HG03571 (cell line): ENCODE measurements around the gene TPD52L1.
A peak's percentile ranks its signal among the peaks of the same experiment; 100 is the strongest.
"Not testable (repeated sequence)": the region's sequence is repeated elsewhere in the genome, so short reads cannot be mapped to it uniquely, and the experiment has no call there.

Experiments
- ATAC-seq: cut with Tn5 transposase; IDR thresholded peaks from one replicate; pipeline ENCODE4 v1.9.1; 2021; ENCODE audit not compliant: unreplicated experiment

Gene TPD52L1

DNA sequence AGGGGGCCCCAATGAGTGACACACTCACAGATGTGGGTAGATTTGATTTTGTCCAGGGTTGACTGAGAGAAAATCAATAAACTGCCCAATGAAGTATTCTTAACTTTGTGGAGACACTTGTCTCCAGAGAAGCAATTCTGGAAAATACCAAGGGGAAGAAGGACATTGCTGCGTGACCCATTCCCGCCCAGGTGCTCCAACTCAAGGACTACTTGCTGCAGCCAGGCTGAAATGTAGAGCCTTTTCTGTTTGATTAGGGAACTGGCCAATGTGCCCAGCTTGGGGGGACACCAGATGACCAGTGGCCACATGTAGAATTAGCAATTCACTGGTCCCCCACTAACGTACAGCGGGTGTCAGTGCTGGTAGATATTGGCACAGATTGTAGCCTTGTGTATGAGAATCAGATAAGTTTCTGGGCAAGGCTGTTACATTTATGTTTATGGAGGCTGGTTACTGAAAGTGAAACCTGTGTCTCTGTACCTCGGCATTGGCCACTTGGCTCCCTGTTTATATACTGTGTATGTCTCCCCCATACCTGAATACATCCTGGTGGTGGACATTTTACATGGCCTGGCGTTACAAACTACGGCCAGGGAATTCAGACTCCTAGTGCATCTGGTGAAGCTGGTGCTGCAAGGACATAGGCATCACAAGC is 115.9 kb downstream of the TPD52L1 start:
- no peak for ATAC-seq

DNA sequence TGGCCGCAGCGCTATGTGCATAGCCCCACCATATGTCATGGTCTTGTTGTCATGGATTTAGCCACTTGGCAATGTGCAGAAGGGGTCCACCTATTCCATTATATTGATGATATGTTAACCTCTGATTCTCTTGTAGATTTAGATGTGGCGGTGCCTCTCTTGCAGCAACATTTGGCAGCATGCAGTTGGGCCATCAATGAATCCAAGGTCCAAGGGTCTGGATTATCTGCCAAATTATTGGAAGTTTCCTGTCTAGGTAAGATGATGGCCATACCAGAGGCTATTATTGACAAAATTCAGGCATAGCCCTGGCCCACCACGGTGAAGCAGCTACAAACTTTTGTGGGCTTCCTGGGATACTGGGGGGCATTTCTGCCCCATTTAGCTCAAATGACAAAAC is 116.8 kb downstream of the TPD52L1 start:
- no peak for ATAC-seq

DNA sequence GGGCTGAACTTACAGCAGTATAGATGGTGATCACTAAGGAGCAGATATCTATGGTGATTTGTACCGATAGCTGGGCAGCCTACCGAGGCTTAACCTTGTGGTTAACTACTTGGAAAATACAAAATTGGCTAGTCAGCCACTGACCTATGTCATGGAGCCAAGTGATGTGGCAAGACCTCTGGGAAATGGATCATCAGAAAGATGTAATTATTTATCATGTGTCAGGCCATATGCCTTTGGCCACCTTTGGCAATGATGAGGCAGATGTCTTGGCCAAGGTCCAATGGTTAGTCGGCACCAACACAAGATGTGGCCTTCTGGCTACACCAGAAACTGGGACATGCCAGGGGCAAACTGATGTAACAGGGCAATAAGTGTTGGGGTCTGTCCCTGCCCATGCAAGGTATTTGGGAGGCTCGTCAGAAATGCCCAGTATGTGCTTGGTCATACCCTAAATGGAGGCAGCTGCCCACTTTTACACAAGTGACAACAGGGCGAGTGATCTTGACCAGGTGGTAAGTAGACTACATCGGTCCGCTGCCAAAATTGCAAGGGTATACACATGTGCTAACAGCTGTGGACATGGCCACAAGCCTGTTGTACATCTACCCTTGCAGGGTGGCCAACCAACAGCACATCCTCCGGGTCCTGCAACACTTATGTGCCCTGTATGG is 118.0 kb downstream of the TPD52L1 start:
- ATAC-seq, result no peak

DNA sequence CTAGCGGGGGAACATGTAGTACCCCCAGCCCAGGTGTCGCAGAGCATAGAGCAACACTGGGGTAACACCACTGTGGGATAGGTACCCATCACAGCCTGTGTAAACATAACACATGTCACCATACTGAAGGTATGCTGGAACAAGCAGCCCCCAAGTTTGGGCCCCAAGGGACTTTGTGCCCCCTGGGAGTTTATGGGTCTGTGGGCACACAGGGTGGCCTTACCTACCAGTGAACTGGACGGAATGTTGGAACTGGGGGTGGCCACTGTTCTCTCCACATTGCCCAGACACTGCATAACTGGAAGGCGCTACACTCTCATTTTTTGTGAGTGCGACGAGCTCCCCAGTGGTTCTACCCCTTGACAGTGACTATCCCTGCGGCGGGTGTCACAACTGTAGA is 119.7 kb downstream of the TPD52L1 start:
- ATAC-seq, result no peak

DNA sequence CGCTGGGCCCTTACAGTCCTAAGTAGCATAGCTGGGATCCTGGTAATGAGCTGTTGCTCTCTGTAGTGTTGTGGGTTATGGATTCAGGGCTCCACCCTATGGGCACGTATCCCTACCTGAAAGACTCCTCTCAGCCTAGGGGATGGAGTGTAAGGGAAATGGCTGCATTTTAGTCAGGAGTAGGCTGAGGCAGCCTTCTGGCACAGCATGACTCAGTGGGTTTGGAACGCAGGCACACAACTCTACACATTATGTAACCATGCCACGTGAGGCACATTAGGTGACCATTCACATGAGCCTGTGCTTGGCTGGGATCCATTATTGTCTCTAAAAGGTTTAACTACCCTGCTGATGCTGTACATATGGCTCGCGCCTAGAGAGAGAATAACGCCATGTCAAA is 120.4 kb downstream of the TPD52L1 start:
- no peak for ATAC-seq

DNA sequence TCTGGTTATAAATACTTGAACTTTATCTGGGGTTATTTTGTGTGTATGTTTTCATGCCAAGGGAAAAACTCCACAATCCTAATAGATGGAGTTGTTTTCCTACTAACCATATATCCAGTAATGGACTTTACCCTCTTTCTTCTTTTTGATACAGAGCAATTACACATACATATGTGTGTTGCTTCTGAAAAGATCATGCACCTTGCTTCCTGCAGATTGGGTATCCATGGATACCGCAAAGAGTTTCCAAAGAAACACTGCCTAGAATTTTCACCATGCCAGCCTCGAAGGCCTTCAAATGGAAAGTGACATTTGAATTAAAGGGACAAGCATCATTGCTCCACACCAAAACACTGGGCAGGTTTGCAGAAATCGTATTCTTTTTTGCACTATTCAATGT is 121.4 kb downstream of the TPD52L1 start:
- no peak for ATAC-seq

DNA sequence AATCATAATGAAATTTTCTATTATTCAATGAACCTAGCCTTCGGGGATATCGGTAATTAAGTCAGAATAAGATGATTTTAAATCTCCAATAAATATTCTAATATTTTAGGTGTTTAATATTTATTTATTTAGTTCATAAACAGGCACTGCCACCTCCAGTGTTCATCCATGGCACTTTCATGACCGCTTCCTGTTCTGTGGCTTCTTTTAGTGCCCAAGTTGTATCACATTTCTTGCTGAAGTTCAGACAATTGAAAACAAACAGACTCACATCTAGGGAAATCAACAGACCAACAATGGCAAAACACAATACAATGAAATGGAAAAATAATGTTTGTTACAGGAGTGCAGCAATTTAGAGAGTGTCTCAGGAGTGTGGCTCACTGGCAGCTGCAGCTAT is 122.2 kb downstream of the TPD52L1 start:
- no peak for ATAC-seq

DNA sequence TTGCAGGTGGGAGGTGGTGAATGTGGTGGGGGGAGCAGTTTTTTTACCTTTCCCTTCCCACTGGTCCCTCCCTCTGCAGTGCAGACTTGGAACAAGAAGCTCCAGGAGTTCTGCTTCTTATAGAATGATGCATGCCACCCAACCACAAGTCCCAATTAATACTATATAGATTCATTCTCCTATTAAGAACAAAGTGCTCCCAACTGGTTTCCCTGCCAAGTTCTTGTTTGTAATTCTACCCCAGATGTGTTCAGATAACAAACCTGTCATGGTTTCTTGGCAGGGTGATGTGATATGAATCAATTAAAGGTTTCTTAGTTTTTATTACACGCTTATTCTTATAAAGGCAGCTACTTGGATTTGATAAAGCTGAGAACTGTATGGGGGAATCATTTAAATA is 124.3 kb downstream of the TPD52L1 start:
- ATAC-seq, result no peak

DNA sequence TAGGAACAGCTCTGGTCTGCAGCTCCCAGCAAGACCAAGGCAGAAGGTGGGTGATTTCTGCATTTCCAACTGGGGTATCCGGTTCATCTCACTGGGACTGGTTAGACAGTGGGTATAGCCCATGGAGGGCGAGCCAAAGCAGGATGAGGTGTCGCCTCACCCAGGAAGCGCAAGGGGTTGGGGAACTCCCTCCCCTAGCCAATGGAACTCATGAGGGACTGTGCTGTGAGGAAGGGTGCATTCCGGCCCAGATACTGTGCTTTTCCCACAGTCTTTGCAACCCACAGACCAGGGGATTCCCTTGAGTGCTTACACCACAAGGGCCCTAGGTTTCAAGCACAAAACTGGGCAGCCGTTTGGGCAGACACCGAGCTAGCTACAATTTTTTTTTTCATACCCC is 126.4 kb downstream of the TPD52L1 start:
- no peak for ATAC-seq

DNA sequence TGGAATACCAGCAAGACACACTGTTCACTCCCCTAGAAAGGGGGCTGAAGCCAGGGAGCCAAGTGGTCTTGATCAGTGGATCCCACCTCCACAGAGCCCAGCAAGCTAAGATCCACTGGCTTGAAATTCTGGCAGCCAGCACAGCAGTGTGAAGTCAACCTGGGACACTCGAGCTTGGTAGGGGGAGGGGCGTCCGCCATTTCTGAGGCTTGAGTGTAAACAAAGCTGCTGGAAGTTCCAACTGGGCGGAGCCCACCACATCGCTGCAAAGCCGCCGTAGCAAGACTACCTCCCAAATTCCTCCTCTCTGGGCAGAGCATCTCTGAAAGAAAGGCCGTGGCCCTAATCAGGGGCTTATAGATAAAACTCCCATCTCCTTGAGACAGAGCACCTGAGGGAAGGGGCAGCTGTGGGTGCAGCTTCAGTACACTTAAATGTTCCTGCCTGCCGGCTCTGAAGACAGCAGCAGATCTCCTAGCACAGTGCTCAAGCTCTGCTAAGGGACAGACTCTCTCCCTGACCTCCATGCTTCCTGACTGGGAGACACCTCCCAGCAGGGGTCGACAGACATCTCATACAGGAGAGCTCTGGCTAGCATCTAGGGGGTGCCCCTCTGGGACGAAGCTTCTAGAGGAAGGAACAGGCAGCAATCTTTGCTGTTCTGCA is 126.9 kb downstream of the TPD52L1 start:
- ATAC-seq, result not testable (repeated sequence)

DNA sequence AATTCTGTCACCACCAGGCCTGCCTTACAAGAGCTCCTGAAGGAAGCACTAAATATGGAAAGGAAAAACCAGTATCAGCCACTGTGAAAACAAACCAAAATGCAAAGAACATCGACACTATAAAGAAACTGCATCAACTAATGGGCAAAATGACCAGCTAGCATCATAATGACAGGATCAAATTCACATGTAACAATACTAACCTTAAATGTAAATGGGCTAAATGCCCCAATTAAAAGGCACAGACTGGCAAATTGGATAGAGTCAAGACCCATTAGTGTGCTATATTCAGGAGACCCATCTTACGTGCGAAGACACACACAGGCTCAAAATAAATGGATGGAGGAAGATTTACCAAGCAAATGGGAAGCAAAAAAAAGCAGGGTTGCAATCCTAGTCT is 128.9 kb downstream of the TPD52L1 start:
- ATAC-seq, result not testable (repeated sequence)

DNA sequence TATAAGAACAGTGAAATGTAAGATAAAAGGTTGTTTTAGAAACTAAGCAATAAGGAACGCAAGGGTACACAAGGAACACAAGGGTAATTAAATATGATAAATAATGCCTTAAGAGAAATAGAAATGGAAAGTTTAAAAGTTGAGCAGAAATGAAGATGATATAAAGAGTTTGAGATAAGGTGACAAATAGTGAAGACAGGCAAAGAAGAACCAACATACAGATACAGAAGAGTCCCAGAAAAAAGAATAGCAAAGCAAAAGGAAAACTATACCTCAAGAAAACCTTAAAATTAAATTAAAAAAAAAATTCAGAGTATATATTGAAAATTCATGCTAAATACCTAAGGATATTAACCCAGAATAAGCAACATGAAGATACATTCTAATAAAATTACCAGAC is 131.8 kb downstream of the TPD52L1 start:
- no peak for ATAC-seq

DNA sequence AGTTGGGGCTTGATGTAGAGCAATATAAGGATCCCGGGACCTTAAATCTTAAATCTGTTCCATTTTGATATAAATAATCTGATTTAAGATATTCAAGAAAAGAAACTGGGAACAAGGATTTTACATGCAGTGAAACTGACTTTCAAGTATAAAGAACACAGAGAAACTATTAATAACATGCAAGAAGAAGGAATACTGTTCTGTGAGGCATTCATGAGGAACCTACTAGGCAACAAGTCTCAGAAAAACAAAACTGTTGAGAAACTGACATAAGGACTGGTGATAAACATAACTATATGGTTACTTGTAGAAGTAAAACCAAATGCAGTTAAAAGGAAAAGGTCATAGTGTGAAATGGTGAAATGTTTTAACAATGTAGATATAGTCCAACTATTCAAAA is 132.4 kb downstream of the TPD52L1 start:
- no peak for ATAC-seq

DNA sequence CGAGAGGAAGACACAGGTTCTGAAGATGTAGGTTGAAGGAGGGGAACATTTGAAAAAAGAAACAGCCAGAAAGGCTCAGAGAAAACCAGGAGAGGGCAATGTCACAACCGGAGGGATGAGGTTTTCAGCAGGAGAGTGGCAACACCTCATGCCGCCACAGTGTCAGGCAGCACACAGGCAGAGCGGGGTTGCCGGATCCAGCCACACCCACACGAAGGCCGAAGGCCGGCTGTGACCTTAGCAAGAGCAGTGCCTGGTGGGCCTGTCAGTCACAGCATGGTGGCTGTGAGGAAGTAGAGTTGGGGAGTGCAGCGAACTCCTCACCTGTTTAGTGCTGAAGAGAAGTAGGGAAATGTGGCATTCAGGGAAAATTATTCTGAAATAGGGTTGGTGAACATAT is 134.1 kb downstream of the TPD52L1 start:
- no peak for ATAC-seq

DNA sequence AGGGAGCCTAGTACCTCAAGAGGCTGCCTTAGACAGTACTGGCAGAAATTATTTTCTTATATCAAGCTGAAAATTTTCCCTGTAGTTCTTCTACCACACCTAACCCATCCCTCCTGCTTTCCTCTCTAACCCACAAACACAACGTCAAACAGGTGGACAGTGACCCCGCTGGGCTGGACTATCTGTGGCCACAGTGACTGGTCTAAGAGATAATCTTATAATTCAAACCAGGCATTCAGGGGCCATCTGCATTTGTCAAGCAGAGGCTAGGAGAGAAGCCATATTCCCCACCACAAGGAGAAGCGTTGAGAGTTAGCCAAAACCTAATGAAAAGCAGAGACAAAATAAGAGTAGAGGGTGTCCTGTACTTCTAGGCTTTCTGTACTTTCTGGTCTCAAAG is 140.0 kb downstream of the TPD52L1 start:
- no peak for ATAC-seq

DNA sequence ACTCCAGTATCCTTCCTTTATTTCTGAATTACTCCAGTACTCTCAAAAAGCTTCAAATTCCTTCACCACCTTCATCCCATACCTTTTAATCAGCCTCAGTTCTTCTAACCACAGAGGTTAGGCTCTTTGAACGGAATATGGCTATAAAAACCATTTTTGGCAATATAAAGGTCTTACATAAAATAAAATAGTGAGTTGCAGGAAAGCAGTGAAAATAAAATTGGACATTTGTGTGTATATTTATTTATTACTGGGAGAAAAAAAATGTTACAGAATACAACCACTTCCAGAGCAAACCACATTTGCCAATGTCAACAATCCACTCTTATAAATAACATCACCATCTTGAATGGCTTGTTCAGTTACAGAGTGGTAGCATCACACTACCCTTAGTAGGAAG is 140.5 kb downstream of the TPD52L1 start:
- no peak for ATAC-seq

DNA sequence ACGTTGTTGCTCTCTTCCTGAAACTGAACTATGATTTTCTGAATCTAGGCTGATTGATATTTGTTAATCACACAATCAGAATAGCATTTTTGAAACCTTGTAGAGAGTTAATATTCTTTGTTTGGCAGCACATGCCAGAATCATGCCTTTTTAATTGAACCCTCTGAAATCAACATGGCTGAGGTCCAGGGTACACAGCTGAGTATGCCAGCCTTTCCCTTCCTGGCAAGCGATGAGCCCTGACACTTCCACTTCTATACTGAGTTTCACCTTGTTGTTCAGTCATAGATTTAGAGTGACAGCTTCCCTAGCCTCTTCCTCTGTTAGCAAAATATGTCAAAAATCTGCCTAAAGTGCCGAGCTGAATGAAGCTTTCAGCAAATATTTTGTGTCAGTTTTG is 141.4 kb downstream of the TPD52L1 start:
- no peak for ATAC-seq

DNA sequence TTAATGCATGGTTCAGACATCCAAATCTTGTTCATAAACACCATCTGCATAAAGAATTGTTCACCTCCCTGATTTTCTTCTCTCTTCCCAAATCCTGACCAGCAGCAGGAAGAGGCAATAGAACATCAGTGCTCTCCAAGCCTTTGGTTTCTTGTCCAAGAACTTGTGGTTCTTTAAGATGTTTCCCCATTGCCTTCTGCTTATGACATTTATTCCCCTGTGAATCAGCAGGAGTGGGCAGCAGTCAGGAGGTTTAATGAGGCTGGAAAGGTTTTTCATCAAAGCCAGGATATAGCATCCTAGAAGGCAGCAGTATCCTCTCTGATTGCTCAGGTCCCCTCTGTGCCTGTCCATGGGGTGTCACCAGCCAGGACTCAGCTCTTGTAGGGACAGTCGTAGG is 142.9 kb downstream of the TPD52L1 start:
- ATAC-seq, result no peak

DNA sequence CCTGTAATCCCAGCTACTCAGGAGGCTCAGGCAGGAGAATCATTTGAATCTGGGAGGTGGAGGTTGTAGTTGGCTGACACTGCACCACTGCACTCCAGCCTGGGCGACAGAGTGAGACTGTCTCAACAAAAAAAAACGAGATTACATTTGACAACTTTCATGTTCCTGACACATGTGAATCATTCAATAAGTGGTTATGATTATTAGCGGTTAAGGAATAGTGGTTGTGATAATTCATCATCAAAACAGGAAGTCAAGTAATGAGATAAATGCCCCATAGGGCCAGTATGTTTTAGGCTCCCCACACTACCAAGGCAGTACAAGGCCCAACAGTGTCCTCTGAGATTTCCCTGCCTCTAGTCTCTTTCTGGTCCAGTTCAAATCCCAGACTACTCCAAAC is 145.7 kb downstream of the TPD52L1 start:
- no peak for ATAC-seq

DNA sequence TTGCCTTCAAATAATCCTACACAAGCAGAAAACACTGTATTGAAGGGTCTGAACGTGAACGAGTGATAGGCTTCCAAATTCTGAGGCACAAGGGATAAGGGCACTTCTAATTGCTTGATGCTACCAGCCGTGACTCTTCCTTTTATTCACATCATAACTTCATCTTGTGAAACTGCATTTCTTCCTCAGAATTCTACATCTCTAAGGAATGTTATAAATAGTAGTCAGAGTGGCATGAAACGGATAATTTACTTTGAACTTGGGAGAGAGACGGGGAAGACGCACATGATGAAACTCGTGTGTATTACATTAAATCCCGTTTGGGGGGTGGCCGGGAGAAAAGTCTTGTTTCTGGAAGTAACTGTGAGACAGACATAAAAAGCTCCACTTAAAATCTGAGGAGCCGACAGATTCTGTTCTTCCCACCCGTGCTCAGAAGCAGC is 147.4 kb downstream of the TPD52L1 start:
- ATAC-seq, result no peak

DNA sequence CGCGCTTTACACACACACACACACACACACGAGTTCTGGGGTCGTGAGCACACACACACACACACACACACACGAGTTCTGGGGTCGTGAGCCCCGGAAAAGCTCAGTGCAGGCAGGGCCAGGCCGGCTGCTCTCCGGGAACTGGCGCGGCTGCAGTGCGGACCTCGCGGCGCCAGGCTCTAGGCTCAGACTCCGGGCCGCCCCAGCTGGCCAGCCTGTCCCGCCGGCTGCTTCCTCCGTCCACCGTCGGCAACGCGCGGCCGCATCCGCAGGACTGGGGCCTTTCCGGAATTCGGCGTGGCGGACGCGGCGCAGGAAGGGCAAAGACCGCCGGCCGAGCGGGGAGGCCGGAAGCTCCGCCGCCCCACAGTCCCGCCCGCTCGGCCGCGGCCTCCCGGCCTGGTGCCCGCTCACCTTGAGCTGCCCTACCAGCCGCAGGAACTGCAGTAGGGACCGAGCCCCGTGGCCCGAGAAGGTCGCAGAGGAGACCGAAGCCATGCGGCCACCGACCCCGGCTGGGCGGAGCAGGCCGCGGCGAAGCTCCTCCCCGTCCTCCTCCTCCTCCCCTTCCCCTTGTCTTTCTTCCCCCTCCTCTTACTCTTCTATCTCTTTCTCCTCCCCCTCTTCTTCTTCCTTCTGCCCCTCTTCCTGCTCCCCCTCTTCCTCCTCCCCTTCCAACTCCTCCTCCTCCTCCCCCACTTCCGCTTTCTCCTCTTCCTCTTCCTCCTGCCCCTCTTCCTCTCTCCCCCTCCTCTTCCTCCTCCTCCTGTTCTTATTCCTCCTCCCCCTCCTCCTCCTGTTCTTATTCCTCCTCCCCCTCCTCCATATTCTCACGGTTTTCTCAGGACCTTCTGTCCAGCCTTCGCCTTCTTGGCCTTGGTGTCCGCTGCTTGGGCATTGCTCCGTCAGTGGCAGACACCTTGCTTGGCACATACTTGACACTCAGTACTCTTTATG is 148.1 kb downstream of the TPD52L1 start, which contains the start of gene HDDC2:
Gene HDDC2, minus strand, starts transcription at position 533 of the 957 bp plus-strand sequence. Its CDS starts 35 bp downstream, at position 498.
- ATAC-seq, result peak; percentile 89
